ENCODE measurements around the gene SCRN2. TPM values are rescaled to one million over a fixed set of nuclear protein-coding genes. Genes with fewer than 3 reads are reported as not detected.

Gene SCRN2
- total RNA-seq (2014; rRNA removed; shearing (Covaris generic)), result 35.5 and 48.6 TPM in 2 replicates

DNA sequence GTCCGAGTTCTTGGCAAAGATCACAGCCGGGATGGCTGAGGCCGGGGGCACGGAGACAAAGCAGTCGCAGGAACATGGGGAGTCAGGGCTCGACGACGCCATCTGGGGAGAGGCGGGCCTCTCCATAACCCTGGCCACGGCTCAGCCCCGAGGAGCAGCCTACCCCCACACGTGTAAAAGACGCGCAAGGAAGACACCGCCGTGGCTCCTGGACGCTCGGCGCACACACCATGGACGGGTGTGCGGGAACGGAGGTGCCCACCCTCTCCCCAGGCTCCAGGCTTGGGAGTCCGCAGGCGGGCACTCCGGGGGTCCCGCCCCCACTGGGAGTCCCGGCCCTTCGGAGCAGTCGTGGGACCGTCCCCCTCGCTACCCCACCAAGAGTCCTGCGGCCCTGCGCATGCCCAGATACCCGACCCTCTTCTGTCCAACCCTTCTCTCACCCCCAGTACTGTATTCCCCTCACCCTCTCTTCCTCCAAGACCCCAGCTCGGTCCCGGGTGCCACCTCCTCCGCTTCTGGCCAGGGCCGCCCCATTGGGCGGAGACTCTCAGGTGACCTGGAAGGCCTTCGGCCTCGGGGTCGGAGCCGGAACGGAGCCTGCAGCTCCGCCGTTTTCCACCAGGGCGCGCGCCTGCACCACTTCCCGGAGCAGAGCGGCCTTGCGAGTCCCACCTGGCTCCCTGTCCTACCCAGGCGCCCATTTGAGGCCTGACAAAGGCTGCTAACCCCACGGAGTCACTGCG lies at the start of gene SCRN2:
SCRN2 (minus strand) TSS at position 532 of the 746 bp plus-strand sequence; CDS start at position 102, 430 bp downstream.
- Histone ChIP-seq H3K4me3 (ENCODE audit: insufficient read depth, low read depth, low read length) (peak within 1 kb of the TSS; percentile 92), H3K27me3 (ENCODE audit: control insufficient read depth, insufficient read depth, low read length) (peaks cover 24% of the 10 kb centered on the region), H3K36me3 (replicated peaks; ENCODE audit: control insufficient read depth, insufficient read depth, low read length) (peaks cover 6% of the 10 kb centered on the region)
- peak; percentile 98 for DNase-seq

GRCh38 chr17:47889734-47890529 lies 48.9 kb upstream of the SCRN2 start:
- peak; percentile 80 for DNase-seq
- Histone ChIP-seq H3K27me3 (ENCODE audit: control insufficient read depth, insufficient read depth, low read length) (no peaks in the 10 kb centered on the region), H3K36me3 (replicated peaks; ENCODE audit: control insufficient read depth, insufficient read depth, low read length) (no peaks in the 10 kb centered on the region), H3K4me3 (ENCODE audit: insufficient read depth, low read depth, low read length) (no peak overlapping the region)

- H3K27me3 ChIP-seq (ENCODE audit: control insufficient read depth, insufficient read depth, low read length), result no peaks in the 10 kb centered on the region
- H3K36me3 ChIP-seq (replicated peaks; ENCODE audit: control insufficient read depth, insufficient read depth, low read length), result no peaks in the 10 kb centered on the region
- no peak overlapping the region for H3K4me3 ChIP-seq (ENCODE audit: insufficient read depth, low read depth, low read length)
- DNase-seq, result no peak
These were observed 47.2 kb upstream of the SCRN2 start for GRCh38 chr17:47888293-47888692.

DNA sequence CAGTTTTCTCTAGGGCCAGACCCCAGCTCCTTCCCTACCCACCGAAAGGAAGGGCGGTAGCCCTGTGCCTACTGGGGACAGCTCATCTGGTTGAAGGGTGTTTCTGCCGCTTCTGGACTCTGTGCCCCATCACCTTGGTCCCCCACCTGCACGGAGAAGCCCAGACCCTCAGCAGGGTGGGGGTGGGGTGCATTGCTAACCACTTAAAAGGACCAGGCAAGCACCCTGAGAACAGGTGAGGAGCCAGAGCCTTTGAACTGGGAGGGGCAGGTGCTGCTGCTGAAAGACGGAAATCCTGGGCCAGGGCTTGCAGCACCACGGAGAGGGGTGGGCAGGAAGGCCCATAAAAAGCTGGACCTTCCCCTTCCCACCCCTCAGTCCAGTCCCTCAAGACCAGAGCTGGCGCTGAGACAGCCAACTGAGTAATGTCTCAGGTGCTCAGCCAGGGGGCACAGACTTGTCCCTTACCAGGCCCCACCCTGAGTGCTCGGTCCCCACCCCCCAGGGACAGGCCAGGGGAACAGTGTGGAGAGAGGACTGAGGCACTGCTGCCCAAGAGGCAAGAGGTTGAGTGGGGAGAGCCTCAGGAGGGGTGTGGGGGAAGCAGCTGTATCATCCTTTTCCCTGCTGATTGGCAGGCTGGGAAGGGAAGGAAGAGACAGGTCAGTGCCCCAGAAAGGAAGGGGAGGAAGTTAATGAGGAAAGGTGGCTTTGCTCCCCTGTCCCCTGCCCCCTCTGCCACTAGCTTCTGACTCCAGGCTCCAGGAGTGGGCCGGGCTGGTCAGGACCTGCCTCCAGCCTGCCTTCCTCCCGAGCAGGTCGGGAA lies 44.0 kb upstream of the SCRN2 start:
- H3K36me3 ChIP-seq (replicated peaks; ENCODE audit: control insufficient read depth, insufficient read depth, low read length), result no peaks in the 10 kb centered on the region
- DNase-seq, result peak; percentile 64
- H3K27me3 ChIP-seq (ENCODE audit: control insufficient read depth, insufficient read depth, low read length), result no peaks in the 10 kb centered on the region; the same call in 1 of the 2 replicates
- H3K4me3 ChIP-seq (ENCODE audit: insufficient read depth, low read depth, low read length), result no peak overlapping the region

DNA sequence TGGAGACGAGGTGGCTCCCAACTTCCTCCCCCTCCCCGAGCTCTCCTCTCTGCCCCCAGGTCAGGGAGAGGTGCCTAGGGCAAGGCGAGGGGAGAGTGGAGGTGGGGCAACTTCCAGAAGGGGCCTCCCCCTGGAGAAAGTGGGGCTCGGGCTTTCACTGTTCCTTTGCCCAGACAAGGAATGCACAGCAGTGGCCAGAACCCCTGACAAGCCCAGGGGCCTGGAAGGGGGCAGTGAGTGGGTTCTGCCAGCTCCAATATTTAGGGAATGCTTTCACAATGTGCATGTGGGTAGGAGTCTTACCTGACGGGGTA lies 43.3 kb upstream of the SCRN2 start:
- H3K36me3 ChIP-seq (replicated peaks; ENCODE audit: control insufficient read depth, insufficient read depth, low read length), result no peaks in the 10 kb centered on the region
- no peak overlapping the region for H3K4me3 ChIP-seq (ENCODE audit: insufficient read depth, low read depth, low read length)
- H3K27me3 ChIP-seq (ENCODE audit: control insufficient read depth, insufficient read depth, low read length), result no peaks in the 10 kb centered on the region; the same call in 1 of the 2 replicates
- no peak for DNase-seq

- Histone ChIP-seq H3K4me3 (ENCODE audit: insufficient read depth, low read depth, low read length) (no peak overlapping the region), H3K36me3 (replicated peaks; ENCODE audit: control insufficient read depth, insufficient read depth, low read length) (no peaks in the 10 kb centered on the region), H3K27me3 (ENCODE audit: control insufficient read depth, insufficient read depth, low read length) (no peaks in the 10 kb centered on the region; the same call in 1 of the 2 replicates)
- no peak for DNase-seq
These were observed 42.7 kb upstream of the SCRN2 start for GRCh38 chr17:47883589-47884426.

DNA sequence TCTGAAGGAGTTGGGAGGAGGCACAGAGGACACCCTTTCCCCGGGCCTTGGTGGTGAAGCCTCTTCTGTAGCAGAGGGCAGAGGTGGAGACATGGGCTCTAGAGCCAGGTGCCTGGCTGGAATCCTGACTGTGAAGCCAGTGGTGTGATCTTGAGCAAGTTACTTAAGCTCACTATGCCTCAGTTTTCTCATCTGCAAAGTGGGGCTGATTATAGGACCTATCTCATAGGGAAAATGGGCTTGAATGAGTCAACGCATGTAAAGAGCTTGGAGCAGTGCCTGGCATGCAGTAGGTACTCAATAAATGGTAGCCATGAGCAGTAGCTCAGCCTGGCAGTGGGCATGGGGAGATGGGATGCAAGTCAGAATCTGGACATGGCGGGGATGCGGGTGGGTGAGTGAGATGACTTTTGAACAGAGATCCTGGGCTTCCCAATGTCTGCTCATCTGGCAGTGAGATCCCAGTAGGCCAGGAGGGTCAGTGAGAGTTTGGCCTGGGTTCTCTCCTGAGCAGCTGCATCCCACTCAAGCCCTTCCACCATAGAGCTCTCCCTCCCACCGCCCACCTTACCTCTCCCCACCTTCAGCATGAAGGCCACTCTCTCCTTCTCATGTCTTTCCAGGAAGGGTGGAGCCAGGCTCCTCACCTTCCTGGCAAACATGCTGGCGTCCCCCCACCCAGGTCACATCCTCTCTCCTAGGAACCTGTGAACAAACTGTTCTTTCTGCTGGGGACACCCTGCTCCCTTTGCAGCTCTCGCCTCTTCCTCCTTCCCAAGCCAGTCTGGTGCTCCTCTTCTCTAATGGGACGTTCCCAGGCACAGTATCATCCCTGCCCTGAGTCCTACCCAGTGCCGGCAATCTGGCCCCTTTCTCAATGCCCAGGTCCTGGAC lies 41.9 kb upstream of the SCRN2 start:
- H3K4me3 ChIP-seq (ENCODE audit: insufficient read depth, low read depth, low read length), result no peak overlapping the region
- no peaks in the 10 kb centered on the region; the same call in 1 of the 2 replicates for H3K27me3 ChIP-seq (ENCODE audit: control insufficient read depth, insufficient read depth, low read length)
- no peaks in the 10 kb centered on the region for H3K36me3 ChIP-seq (replicated peaks; ENCODE audit: control insufficient read depth, insufficient read depth, low read length)
- no peak for DNase-seq

GRCh38 chr17:47882247-47882646 lies 41.2 kb upstream of the SCRN2 start:
- Histone ChIP-seq H3K27me3 (ENCODE audit: control insufficient read depth, insufficient read depth, low read length) (no peaks in the 10 kb centered on the region; the same call in 1 of the 2 replicates), H3K4me3 (ENCODE audit: insufficient read depth, low read depth, low read length) (no peak overlapping the region), H3K36me3 (replicated peaks; ENCODE audit: control insufficient read depth, insufficient read depth, low read length) (no peaks in the 10 kb centered on the region)
- DNase-seq, result no peak

GRCh38 chr17:47879776-47880454 lies 38.8 kb upstream of the SCRN2 start:
- Histone ChIP-seq H3K27me3 (ENCODE audit: control insufficient read depth, insufficient read depth, low read length) (peaks cover 2% of the 10 kb centered on the region), H3K4me3 (ENCODE audit: insufficient read depth, low read depth, low read length) (no peak overlapping the region), H3K36me3 (replicated peaks; ENCODE audit: control insufficient read depth, insufficient read depth, low read length) (no peaks in the 10 kb centered on the region)
- DNase-seq, result no peak

DNA sequence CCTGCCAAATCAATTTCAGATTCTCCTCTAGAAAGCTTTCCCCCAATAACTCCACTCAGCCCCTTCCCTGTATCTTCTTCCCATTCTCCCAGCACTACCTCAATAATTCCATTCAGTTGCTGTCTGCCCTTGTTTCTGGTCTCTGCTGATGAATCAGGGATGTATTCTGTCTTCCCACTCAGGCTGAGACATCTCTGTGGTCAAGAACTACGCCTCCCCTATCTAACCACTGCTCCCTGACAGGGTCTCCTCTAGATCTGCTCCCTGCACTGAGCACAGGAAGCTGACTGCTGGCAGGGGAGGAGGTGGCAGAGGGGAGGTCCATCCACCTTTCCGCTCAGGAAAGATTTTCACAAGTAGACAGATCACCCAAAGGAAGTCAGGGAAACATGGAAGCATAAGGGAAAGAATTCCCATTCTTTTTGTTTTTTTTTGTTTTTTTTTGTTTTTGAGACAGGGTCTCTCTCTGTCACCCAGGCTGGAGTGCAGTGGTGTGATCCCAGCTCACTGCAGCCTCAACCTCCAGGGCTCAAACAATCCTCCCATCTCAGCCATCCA lies 38.0 kb upstream of the SCRN2 start:
- Histone ChIP-seq H3K4me3 (ENCODE audit: insufficient read depth, low read depth, low read length) (no peak overlapping the region), H3K36me3 (replicated peaks; ENCODE audit: control insufficient read depth, insufficient read depth, low read length) (no peaks in the 10 kb centered on the region), H3K27me3 (ENCODE audit: control insufficient read depth, insufficient read depth, low read length) (peaks cover 8% of the 10 kb centered on the region)
- no peak for DNase-seq

DNA sequence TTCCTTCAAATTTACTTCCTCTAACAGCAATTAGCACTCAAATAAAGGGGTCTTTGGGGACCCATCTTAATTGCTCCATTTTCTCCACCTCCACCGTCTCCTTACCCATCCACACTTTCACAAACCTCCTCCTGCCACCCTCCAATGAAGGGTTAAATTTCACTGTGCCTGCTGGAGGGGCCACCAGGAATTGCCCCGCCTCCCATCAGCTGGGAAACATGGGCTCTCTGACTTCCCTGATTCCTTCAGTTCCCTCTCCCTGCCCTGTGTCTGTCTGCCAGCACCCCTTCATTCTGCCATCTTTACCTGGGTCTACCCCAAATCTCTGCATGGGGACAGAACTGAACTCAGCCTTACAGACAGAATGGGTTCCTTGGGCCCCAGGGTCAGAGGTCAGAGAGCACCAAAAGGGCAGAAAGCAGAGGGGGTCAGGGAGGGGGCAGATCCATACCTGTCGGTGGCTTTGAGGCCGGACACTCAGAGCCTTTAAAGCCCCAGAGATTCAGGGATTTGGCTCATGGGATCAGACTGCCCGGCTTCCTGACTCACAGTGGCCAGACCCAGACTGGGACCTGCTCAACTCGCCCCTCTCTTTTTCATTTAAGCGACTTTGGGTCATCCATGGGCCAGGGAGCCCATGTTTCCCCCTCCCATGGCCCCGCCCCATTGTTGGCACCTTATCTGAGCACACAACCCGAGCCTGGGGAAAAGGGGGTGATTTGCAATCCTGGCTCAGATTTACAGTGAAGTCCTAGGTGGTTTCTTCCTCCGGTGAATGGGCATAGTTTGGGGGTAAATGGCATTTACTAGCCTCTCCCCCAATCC lies 37.3 kb upstream of the SCRN2 start:
- no peak overlapping the region for H3K4me3 ChIP-seq (ENCODE audit: insufficient read depth, low read depth, low read length)
- no peaks in the 10 kb centered on the region for H3K36me3 ChIP-seq (replicated peaks; ENCODE audit: control insufficient read depth, insufficient read depth, low read length)
- DNase-seq, result peak; percentile 28
- peaks cover 10% of the 10 kb centered on the region for H3K27me3 ChIP-seq (ENCODE audit: control insufficient read depth, insufficient read depth, low read length)

Data from H7 (cell line).